HCT116 (cell line): ENCODE results near the gene LCP1. TPM values are rescaled to one million over a fixed set of nuclear protein-coding genes. Genes with fewer than 3 reads are reported as not detected.

Experiments
- ATAC-seq: fragments of 200-7000 bp; cut with Tn5 transposase; 2 replicates; pipeline ENCODE4 v1.9.1; 2020; ENCODE audit warnings: mild to moderate bottlenecking, moderate library complexity
- BruUV-seq: library from RNA; stranded (reverse); fragments of 400-500 nt; replicated peaks from 2 replicates; lab custom pipeline; 2021; lab: Mats Ljungman, UMichigan
- CTCF ChIA-PET: fragments of 300-600 bp; sonication (Branson Sonifier 250); formaldehyde crosslinking; loops from one replicate; lab custom pipeline; 2021; ENCODE audit warnings: antibody characterized with exemption; lab: Charles Lee
- POLR2A ChIA-PET: fragments of 300-600, 350-600 bp; sonication (Branson Sonifier 250); formaldehyde crosslinking; loops from one replicate; lab custom pipeline; 2021; ENCODE audit warnings: antibody characterized with exemption; lab: Charles Lee
- RAD21 ChIA-PET, 2 experiments: fragments of 300-600 bp; sonication (Branson Sonifier 250); formaldehyde crosslinking; loops; one replicate each; lab custom pipeline; 2023; ENCODE audit warnings: low total read pairs in 2 of 2; ENCODE audit not compliant: uncharacterized antibody in 2 of 2, unreplicated experiment in 2 of 2, low non-redundant PET in 1 of 2; lab: Charles Lee
- DNase-seq: peaks from one replicate; pipeline ENCODE4 v3.0.0-alpha.2; 2010; ENCODE audit warnings: low read depth, low spot score
- H2AFZ ChIP-seq: fragments of 200-600 bp; shearing (Covaris generic), sonication (generic); 2 replicates; pipeline ENCODE4 v1.6.1; 2017; ENCODE audit warnings: low read depth, mixed run types, mixed read lengths, antibody characterized with exemption, low read length; ENCODE audit not compliant: poor library complexity, severe bottlenecking
- H3K27ac ChIP-seq: 2 replicates; pipeline ENCODE4 v1.5.1; 2012; ENCODE audit warnings: low read depth, low read length
- H3K27me3 ChIP-seq: fragments of 200-600 bp; sonication (generic); 2 replicates; pipeline ENCODE4 v1.6.1; 2016; ENCODE audit warnings: mixed run types, low read length, mixed read lengths; ENCODE audit not compliant: insufficient read depth
- H3K36me3 ChIP-seq, 2 experiments: fragments of 200-500 bp in 1 of 2; fragments of 200-600 bp in 1 of 2; sonication (Bioruptor generic) in 1 of 2; sonication (generic) in 1 of 2; 2 replicates each; pipeline versions ENCODE4 v1.5.1 to v1.6.1; 2014 to 2016; ENCODE audit warnings: low read length in 2 of 2, inconsistent platforms in 1 of 2, mixed read lengths in 1 of 2, mixed run types in 1 of 2; ENCODE audit not compliant: insufficient read depth in 2 of 2, control insufficient read depth in 1 of 2
- H3K4me1 ChIP-seq, 2 experiments: fragments of 200-600 bp in 1 of 2; sonication (generic) in 1 of 2; 2 replicates each; pipeline versions ENCODE4 v1.5.1 to v1.6.1; 2012 to 2017; ENCODE audit warnings: low read length in 2 of 2, inconsistent platforms in 1 of 2, mild to moderate bottlenecking in 1 of 2, mixed read lengths in 1 of 2, mixed run types in 1 of 2, moderate library complexity in 1 of 2; ENCODE audit not compliant: insufficient read depth in 2 of 2, control insufficient read depth in 1 of 2
- H3K4me2 ChIP-seq: fragments of 200-600 bp; sonication (generic); 2 replicates; pipeline ENCODE4 v1.6.1; 2017; ENCODE audit warnings: mixed run types, low read length, mixed read lengths
- H3K4me3 ChIP-seq, 2 experiments: fragments of 200-600 bp in 1 of 2; sonication (generic) in 1 of 2; replicated peaks in 1 of 2; 2 replicates each; pipeline ENCODE4 v1.5.1; 2011 to 2016; ENCODE audit warnings: low read length in 2 of 2, control low read depth in 1 of 2, low read depth in 1 of 2, mild to moderate bottlenecking in 1 of 2, mixed read lengths in 1 of 2, mixed run types in 1 of 2
- H3K79me2 ChIP-seq: fragments of 200-600 bp; sonication (generic); 2 replicates; pipeline ENCODE4 v1.6.1; 2017; ENCODE audit warnings: mild to moderate bottlenecking, mixed run types, low read length, moderate library complexity, mixed read lengths; ENCODE audit not compliant: insufficient read depth
- H3K9ac ChIP-seq: fragments of 200-600 bp; sonication (generic); 2 replicates; pipeline ENCODE4 v1.6.1; 2016; ENCODE audit warnings: low read length, mixed read lengths
- H3K9me2 ChIP-seq: fragments of 200-600 bp; sonication (generic), shearing (Covaris generic); 2 replicates; pipeline ENCODE4 v1.6.1; 2017; ENCODE audit warnings: mixed run types, mild to moderate bottlenecking, moderate library complexity; ENCODE audit not compliant: insufficient read depth
- H3K9me3 ChIP-seq, 2 experiments: fragments of 200-500 bp in 1 of 2; fragments of 200-600 bp in 1 of 2; sonication (Bioruptor generic) in 1 of 2; sonication (generic) in 1 of 2; 2 replicates each; pipeline ENCODE4 v1.6.1; 2014 to 2017; ENCODE audit warnings: low read length in 2 of 2, mixed read lengths in 2 of 2, inconsistent platforms in 1 of 2, low read depth in 1 of 2, mild to moderate bottlenecking in 1 of 2, mixed run types in 1 of 2, moderate library complexity in 1 of 2; ENCODE audit not compliant: control insufficient read depth in 1 of 2, insufficient read depth in 1 of 2
- H4K20me1 ChIP-seq: fragments of 200-600 bp; sonication (generic), shearing (Covaris generic); 2 replicates; pipeline ENCODE4 v1.6.1; 2017; ENCODE audit warnings: mixed run types, mild to moderate bottlenecking, moderate library complexity; ENCODE audit not compliant: insufficient read depth
- CBX3 ChIP-seq: IDR thresholded peaks from 2 replicates; pipeline ENCODE4 v1.6.1; 2012; ENCODE audit warnings: low read depth
- CEBPB ChIP-seq: IDR thresholded peaks from 2 replicates; pipeline ENCODE4 v1.6.1; 2012; ENCODE audit warnings: low read depth
- EGR1 ChIP-seq: IDR thresholded peaks from 2 replicates; pipeline ENCODE4 v1.6.1; 2012; ENCODE audit warnings: low read depth
- ELF1 ChIP-seq: IDR thresholded peaks from 2 replicates; pipeline ENCODE4 v1.6.1; 2012; ENCODE audit warnings: low read depth, borderline replicate concordance
- FOSL1 ChIP-seq: IDR thresholded peaks from 2 replicates; pipeline ENCODE4 v1.6.1; 2012; ENCODE audit warnings: low read depth
- JUND ChIP-seq: IDR thresholded peaks from 2 replicates; pipeline ENCODE4 v1.6.1; 2012
- POLR2AphosphoS5 ChIP-seq: IDR thresholded peaks from 2 replicates; pipeline ENCODE4 v1.6.1; 2011; ENCODE audit warnings: mild to moderate bottlenecking, low read depth, low read length, moderate library complexity
- SIN3A ChIP-seq: IDR thresholded peaks from 2 replicates; pipeline ENCODE4 v1.6.1; 2012; ENCODE audit warnings: low read depth
- SRF ChIP-seq: IDR thresholded peaks from 2 replicates; pipeline ENCODE4 v1.6.1; 2012; ENCODE audit warnings: low read depth
- TCF7L2 ChIP-seq: IDR thresholded peaks from 2 replicates; pipeline ENCODE4 v1.7.0; 2011; ENCODE audit warnings: borderline replicate concordance, inconsistent platforms; ENCODE audit not compliant: insufficient read depth, insufficient read length; ENCODE audit errors: extremely low read depth
- ZFX ChIP-seq: fragments of 450-650 bp; IDR thresholded peaks from 2 replicates; pipeline ENCODE4 v1.6.1; 2017
- ZNF274 ChIP-seq: fragments of 200-500 bp; sonication (Bioruptor generic); IDR thresholded peaks from 2 replicates; pipeline ENCODE4 v1.6.1; 2014; ENCODE audit warnings: mild to moderate bottlenecking, low read depth, low read length, inconsistent platforms
- intact Hi-C: fragments of 100-400 bp; cut with micrococcal nuclease; formaldehyde crosslinking; loops from 2 replicates; pipeline ENCODE4 v1.10.0; 2022
- total RNA-seq: library from RNA; stranded (reverse); gene quantifications from one replicate; pipeline ENCODE4 v1.2.1, GENCODE V29; 2021; ENCODE audit not compliant: unreplicated experiment
- TF ChIP-seq, protein P1 (sequence below), 3 experiments: fragments of 200-600 bp in 1 of 3; sonication (generic) in 1 of 3; IDR thresholded peaks in 2 of 3; conservative IDR thresholded peaks in 1 of 3; 2 replicates each; pipeline ENCODE4 v1.5.1; 2012 to 2017; ENCODE audit warnings: low read depth in 2 of 3, low read length in 2 of 3, antibody characterized with exemption in 1 of 3, borderline replicate concordance in 1 of 3, control low read depth in 1 of 3, mild to moderate bottlenecking in 1 of 3, mixed read lengths in 1 of 3, mixed run types in 1 of 3, moderate library complexity in 1 of 3; ENCODE audit not compliant: insufficient read depth in 1 of 3
- TF ChIP-seq, protein P2 (sequence below): IDR thresholded peaks from 2 replicates; pipeline ENCODE4 v1.6.1; 2012
- TF ChIP-seq, protein P3 (sequence below): IDR thresholded peaks from 2 replicates; pipeline ENCODE4 v1.6.1; 2012; ENCODE audit warnings: low read depth

The LCP1 gene
- total RNA-seq, 1 experiment from 2014 or later: 2.2 TPM

DNA sequence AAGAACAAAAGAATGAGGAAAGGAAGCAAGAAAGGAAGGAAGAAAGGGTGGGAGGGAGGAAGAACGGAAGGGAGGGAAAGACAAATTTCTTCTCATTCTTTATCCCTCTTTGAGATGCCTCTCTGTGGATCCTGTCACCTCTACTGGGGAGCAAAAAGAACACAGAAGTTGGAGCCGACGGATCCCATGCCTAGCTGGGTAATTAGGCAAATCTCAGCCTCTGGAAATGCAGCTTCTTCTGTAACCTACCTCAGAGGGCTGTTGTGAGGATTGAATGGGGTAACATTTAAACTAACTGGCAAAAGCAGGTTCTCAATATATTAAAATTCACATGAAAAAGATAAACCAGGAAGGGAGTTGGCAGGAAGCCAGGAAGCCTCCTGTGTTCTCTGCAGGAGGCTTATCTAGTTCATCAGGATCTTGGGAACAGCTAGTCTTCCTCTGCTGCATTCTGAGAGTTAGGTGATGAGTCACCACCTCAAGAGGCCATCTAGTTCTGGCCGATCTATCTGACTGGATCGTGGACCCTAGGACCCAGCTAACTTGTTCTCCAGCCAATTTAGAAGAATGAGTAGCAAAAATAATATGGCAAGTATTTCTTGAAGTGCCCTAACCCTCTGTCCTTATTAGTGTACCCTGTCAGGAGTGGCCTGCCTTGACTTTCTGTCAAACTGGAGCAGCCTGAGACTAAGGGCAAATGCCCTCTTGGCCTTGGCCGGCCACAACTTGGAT lies 61.9 kb downstream of the LCP1 start:
- peak overlapping the region; percentile 24; the same call in 1 of the 2 replicates for H3K4me2 ChIP-seq
- intact Hi-C loops: loop anchor here (10.0 kb wide), 1 partner anchor 195 kb away; no protein-coding TSS in a partner anchor
- CTCF ChIA-PET: interaction anchor here (1.2 to 1.3 kb wide), 2 partner anchors 40 to 312 kb away, joined by 3 read pairs; no protein-coding TSS in a partner anchor

More for the DNA sequence above, 61.9 kb downstream of the LCP1 start:
- no peaks in the 10 kb centered on the region for H3K79me2 ChIP-seq
- H4K20me1 ChIP-seq: no peaks in the 10 kb centered on the region
- POLR2A ChIA-PET: interaction anchor here (0.6 kb wide), 1 partner anchor 7 kb away, joined by 3 read pairs; no protein-coding TSS in a partner anchor
- H3K27me3 ChIP-seq: peaks cover 6% of the 10 kb centered on the region; the same call in 1 of the 2 replicates
- no peaks in the 10 kb centered on the region for H3K9me3 ChIP-seq
- BruUV-seq: no TSS peak
- TF ChIP-seq SRF (no peak), ZNF274 (no peak), CEBPB (no peak), ELF1 (no peak), CBX3 (no peak), EGR1 (no peak), POLR2AphosphoS5 (no peak), JUND (0 out of 2 replicates have a peak, but pooled peaks have one; percentile 32), ZFX (no peak), TCF7L2 (no peak), SIN3A (no peak), FOSL1 (peak; percentile 45)
- TF ChIP-seq, protein P1, sequence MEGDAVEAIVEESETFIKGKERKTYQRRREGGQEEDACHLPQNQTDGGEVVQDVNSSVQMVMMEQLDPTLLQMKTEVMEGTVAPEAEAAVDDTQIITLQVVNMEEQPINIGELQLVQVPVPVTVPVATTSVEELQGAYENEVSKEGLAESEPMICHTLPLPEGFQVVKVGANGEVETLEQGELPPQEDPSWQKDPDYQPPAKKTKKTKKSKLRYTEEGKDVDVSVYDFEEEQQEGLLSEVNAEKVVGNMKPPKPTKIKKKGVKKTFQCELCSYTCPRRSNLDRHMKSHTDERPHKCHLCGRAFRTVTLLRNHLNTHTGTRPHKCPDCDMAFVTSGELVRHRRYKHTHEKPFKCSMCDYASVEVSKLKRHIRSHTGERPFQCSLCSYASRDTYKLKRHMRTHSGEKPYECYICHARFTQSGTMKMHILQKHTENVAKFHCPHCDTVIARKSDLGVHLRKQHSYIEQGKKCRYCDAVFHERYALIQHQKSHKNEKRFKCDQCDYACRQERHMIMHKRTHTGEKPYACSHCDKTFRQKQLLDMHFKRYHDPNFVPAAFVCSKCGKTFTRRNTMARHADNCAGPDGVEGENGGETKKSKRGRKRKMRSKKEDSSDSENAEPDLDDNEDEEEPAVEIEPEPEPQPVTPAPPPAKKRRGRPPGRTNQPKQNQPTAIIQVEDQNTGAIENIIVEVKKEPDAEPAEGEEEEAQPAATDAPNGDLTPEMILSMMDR (IDR thresholded peaks at IDR 0.05 in 2 of 3, conservative IDR thresholded peaks at IDR 0.05 in 1 of 3; ENCODE audit: borderline replicate concordance in 1 of 3, insufficient read depth in 1 of 3, low read depth in 2 of 3, low read length in 2 of 3): no peak
- TF ChIP-seq, protein P2, sequence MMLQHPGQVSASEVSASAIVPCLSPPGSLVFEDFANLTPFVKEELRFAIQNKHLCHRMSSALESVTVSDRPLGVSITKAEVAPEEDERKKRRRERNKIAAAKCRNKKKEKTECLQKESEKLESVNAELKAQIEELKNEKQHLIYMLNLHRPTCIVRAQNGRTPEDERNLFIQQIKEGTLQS: no peak
- TF ChIP-seq, protein P3, sequence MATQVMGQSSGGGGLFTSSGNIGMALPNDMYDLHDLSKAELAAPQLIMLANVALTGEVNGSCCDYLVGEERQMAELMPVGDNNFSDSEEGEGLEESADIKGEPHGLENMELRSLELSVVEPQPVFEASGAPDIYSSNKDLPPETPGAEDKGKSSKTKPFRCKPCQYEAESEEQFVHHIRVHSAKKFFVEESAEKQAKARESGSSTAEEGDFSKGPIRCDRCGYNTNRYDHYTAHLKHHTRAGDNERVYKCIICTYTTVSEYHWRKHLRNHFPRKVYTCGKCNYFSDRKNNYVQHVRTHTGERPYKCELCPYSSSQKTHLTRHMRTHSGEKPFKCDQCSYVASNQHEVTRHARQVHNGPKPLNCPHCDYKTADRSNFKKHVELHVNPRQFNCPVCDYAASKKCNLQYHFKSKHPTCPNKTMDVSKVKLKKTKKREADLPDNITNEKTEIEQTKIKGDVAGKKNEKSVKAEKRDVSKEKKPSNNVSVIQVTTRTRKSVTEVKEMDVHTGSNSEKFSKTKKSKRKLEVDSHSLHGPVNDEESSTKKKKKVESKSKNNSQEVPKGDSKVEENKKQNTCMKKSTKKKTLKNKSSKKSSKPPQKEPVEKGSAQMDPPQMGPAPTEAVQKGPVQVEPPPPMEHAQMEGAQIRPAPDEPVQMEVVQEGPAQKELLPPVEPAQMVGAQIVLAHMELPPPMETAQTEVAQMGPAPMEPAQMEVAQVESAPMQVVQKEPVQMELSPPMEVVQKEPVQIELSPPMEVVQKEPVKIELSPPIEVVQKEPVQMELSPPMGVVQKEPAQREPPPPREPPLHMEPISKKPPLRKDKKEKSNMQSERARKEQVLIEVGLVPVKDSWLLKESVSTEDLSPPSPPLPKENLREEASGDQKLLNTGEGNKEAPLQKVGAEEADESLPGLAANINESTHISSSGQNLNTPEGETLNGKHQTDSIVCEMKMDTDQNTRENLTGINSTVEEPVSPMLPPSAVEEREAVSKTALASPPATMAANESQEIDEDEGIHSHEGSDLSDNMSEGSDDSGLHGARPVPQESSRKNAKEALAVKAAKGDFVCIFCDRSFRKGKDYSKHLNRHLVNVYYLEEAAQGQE: no peak
- TF ChIP-seq, all 23 proteins: peak for 2
- Histone ChIP-seq H3K4me3 (no peak overlapping the region), H2AFZ (no peak overlapping the region), H3K27ac (no peak overlapping the region), H3K9ac (no peak overlapping the region), H3K4me1 (peaks cover 11 to 15% of the 10 kb centered on the region in 2 experiments), H3K9me2 (no peaks in the 10 kb centered on the region), H3K36me3 (no peaks in the 10 kb centered on the region)
- DNase-seq: peak; percentile 39
- peak; percentile 84 for ATAC-seq
- RAD21 ChIA-PET: no interaction called here
